Fibroblast of skin of left quadriceps (primary cell): ENCODE results near the gene SIK2.
A peak's percentile ranks its signal among the peaks of the same experiment; 100 is the strongest.

ENCODE experiments used
- DNase-seq, 2 experiments: peaks; one replicate each; pipeline ENCODE4 v3.0.0-alpha.2; 2013; ENCODE audit warnings: low read depth in 2 of 2

The SIK2 gene

GRCh38 chr11:111581341-111581740 lies 20.9 kb upstream of the SIK2 start:
- DNase-seq: no peak

- DNase-seq: no peak
Measured at GRCh38 chr11:111582163-111582562, 20.1 kb upstream of the SIK2 start.

GRCh38 chr11:111582881-111583280 lies 19.4 kb upstream of the SIK2 start:
- DNase-seq: no peak

- DNase-seq: peak; percentile 73 to 74
Measured at GRCh38 chr11:111585371-111585770, 16.9 kb upstream of the SIK2 start.

- DNase-seq: no peak
Measured at GRCh38 chr11:111586388-111586831, 15.8 kb upstream of the SIK2 start.

GRCh38 chr11:111589114-111589513 lies 13.1 kb upstream of the SIK2 start:
- no peak for DNase-seq

- no peak for DNase-seq
Measured at GRCh38 chr11:111589886-111590499, 12.3 kb upstream of the SIK2 start.

GRCh38 chr11:111591187-111591960 lies 10.9 kb upstream of the SIK2 start:
- no peak for DNase-seq

GRCh38 chr11:111592491-111592890 lies 9.8 kb upstream of the SIK2 start:
- no peak for DNase-seq

- no peak for DNase-seq
Measured at GRCh38 chr11:111596319-111596718, 5.9 kb upstream of the SIK2 start.

GRCh38 chr11:111598148-111598547 lies 4.1 kb upstream of the SIK2 start:
- DNase-seq: no peak

GRCh38 chr11:111598559-111598958 lies 3.7 kb upstream of the SIK2 start:
- peak in 1 of 2 experiments; percentile 33 for DNase-seq

GRCh38 chr11:111601636-111601978 lies 642 bp upstream of the SIK2 start:
- no peak for DNase-seq

GRCh38 chr11:111602865-111603610 lies 789 bp downstream of the SIK2 start:
- no peak for DNase-seq

- no peak for DNase-seq
Measured at GRCh38 chr11:111603611-111604130, 1.4 kb downstream of the SIK2 start.

- DNase-seq: no peak
Measured at GRCh38 chr11:111604392-111605009, 2.3 kb downstream of the SIK2 start.

GRCh38 chr11:111605681-111606080 lies 3.4 kb downstream of the SIK2 start:
- DNase-seq: no peak

GRCh38 chr11:111606986-111607385 lies 4.7 kb downstream of the SIK2 start:
- DNase-seq: no peak

GRCh38 chr11:111607751-111608150 lies 5.5 kb downstream of the SIK2 start:
- no peak for DNase-seq

GRCh38 chr11:111612224-111612623 lies 10.0 kb downstream of the SIK2 start:
- no peak for DNase-seq

GRCh38 chr11:111617286-111617685 lies 15.0 kb downstream of the SIK2 start:
- no peak for DNase-seq

GRCh38 chr11:111620518-111620917 lies 18.3 kb downstream of the SIK2 start:
- no peak for DNase-seq
